SK-N-SH (cell line): ENCODE measurements around the gene MICAL2. TPM values are rescaled to one million over a fixed set of nuclear protein-coding genes. Genes with fewer than 3 reads are reported as not detected.

ENCODE experiments used
- CTCF ChIA-PET: fragments of 300-600, 350-600 bp; formaldehyde crosslinking; extraction: SDS; loops from one replicate; lab custom pipeline; 2021; lab: Yijun Ruan, JAX
- POLR2A ChIA-PET: fragments of 350-600 bp; sonication (Branson Sonifier 250); formaldehyde crosslinking; extraction: SDS; loops from one replicate; lab custom pipeline; 2020; ENCODE audit warnings: antibody characterized with exemption, inconsistent platforms; lab: Yijun Ruan, JAX
- DNase-seq: peaks from one replicate; pipeline ENCODE4 v3.0.0; 2012
- H2AFZ ChIP-seq: fragments of 200-600 bp; sonication (generic); 2 replicates; pipeline ENCODE4 v1.8.1; 2016; ENCODE audit warnings: antibody characterized with exemption, mild to moderate bottlenecking, low read depth
- H3F3A ChIP-seq: fragments of 200-600 bp; sonication (generic); replicated peaks from 2 replicates; pipeline ENCODE3; 2016; ENCODE audit warnings: antibody characterized with exemption, mild to moderate bottlenecking; ENCODE audit not compliant: insufficient read depth
- H3K27ac ChIP-seq, 2 experiments: fragments of 200-500 bp in 1 of 2; fragments of 200-600 bp in 1 of 2; sonication (Bioruptor generic) in 1 of 2; sonication (generic), shearing (Covaris generic) in 1 of 2; 2 replicates each; pipeline versions ENCODE4 v1.5.1 to v1.6.1; 2014 to 2016; ENCODE audit warnings: low read depth in 2 of 2, inconsistent platforms in 1 of 2, low read length in 1 of 2, mild to moderate bottlenecking in 1 of 2, mixed read lengths in 1 of 2
- H3K27me3 ChIP-seq: fragments of 200-600 bp; sonication (generic), shearing (Covaris generic); 2 replicates; pipeline ENCODE4 v1.6.1; 2016; ENCODE audit warnings: mixed run types; ENCODE audit not compliant: insufficient read depth
- H3K36me3 ChIP-seq, 2 experiments: fragments of 200-500 bp in 1 of 2; fragments of 200-600 bp in 1 of 2; sonication (Bioruptor generic) in 1 of 2; sonication (generic) in 1 of 2; replicated peaks in 1 of 2; 2 replicates each; pipeline versions ENCODE3 to v1.5.1; 2014 to 2016; ENCODE audit warnings: low read length in 1 of 2, mild to moderate bottlenecking in 1 of 2; ENCODE audit not compliant: insufficient read depth in 2 of 2, control insufficient read depth in 1 of 2
- H3K4me1 ChIP-seq, 2 experiments: fragments of 200-500 bp in 1 of 2; fragments of 200-600 bp in 1 of 2; sonication (Bioruptor generic) in 1 of 2; sonication (generic), shearing (Covaris generic) in 1 of 2; 2 replicates each; pipeline versions ENCODE4 v1.5.1 to v1.6.1; 2014 to 2016; ENCODE audit warnings: low read depth in 1 of 2, low read length in 1 of 2, mixed run types in 1 of 2; ENCODE audit not compliant: insufficient read depth in 2 of 2, control insufficient read depth in 1 of 2
- H3K4me2 ChIP-seq: fragments of 200-600 bp; sonication (generic), shearing (Covaris generic); 2 replicates; pipeline ENCODE4 v1.6.1; 2017; ENCODE audit warnings: mixed run types
- H3K4me3 ChIP-seq, 2 experiments: fragments of 200-500 bp in 1 of 2; fragments of 200-600 bp in 1 of 2; sonication (Bioruptor generic) in 1 of 2; sonication (generic), shearing (Covaris generic) in 1 of 2; 2 replicates each; pipeline versions ENCODE4 v1.5.1 to v1.8.1; 2014 to 2016; ENCODE audit warnings: low read depth in 2 of 2, inconsistent platforms in 1 of 2, low read length in 1 of 2, mild to moderate bottlenecking in 1 of 2, mixed read lengths in 1 of 2, moderate library complexity in 1 of 2
- H3K79me2 ChIP-seq: fragments of 200-600 bp; sonication (generic); 2 replicates; pipeline ENCODE4 v1.8.1; 2017; ENCODE audit warnings: mild to moderate bottlenecking; ENCODE audit not compliant: insufficient read depth
- H3K9ac ChIP-seq: fragments of 200-600 bp; sonication (generic); 2 replicates; pipeline ENCODE4 v1.6.1; 2017; ENCODE audit warnings: mixed run types
- H3K9me2 ChIP-seq: fragments of 200-600 bp; sonication (generic); 2 replicates; pipeline ENCODE4 v1.6.1; 2017; ENCODE audit warnings: mixed run types
- H3K9me3 ChIP-seq: fragments of 200-600 bp; sonication (generic); 2 replicates; pipeline ENCODE4 v1.6.1; 2017; ENCODE audit warnings: mixed run types, mild to moderate bottlenecking, moderate library complexity
- H4K20me1 ChIP-seq: fragments of 200-600 bp; sonication (generic); 2 replicates; pipeline ENCODE4 v1.6.1; 2017; ENCODE audit warnings: mild to moderate bottlenecking, mixed run types; ENCODE audit not compliant: insufficient read depth
- CHD2 ChIP-seq: fragments of 150-350 bp; IDR thresholded peaks from 2 replicates; pipeline ENCODE4 v1.6.1; 2018; ENCODE audit warnings: low read length; ENCODE audit not compliant: partially characterized antibody
- EP300 ChIP-seq, 2 experiments: IDR thresholded peaks; 2 replicates each; pipeline versions ENCODE4 v1.4.0 to v1.6.1; 2012; ENCODE audit warnings: borderline replicate concordance in 1 of 2, low read depth in 1 of 2, low read length in 1 of 2
- FOSL2 ChIP-seq: IDR thresholded peaks from 2 replicates; pipeline ENCODE4 v1.4.0; 2012; ENCODE audit warnings: low read depth, mild to moderate bottlenecking, moderate library complexity, borderline replicate concordance
- FOXJ3 ChIP-seq: sonication (generic); formaldehyde crosslinking; IDR thresholded peaks from 2 replicates; pipeline ENCODE4 v1.5.1; 2020; ENCODE audit warnings: mild to moderate bottlenecking, missing genetic modification reagents
- FOXM1 ChIP-seq: IDR thresholded peaks from 2 replicates; pipeline ENCODE4 v1.4.0; 2012; ENCODE audit warnings: low read depth, mild to moderate bottlenecking
- GABPA ChIP-seq: IDR thresholded peaks from 2 replicates; pipeline ENCODE4 v1.4.0; 2012; ENCODE audit warnings: low read depth, mild to moderate bottlenecking
- MEF2A ChIP-seq: IDR thresholded peaks from 2 replicates; pipeline ENCODE4 v1.4.0; 2012; ENCODE audit warnings: low read depth, borderline replicate concordance
- NFIC ChIP-seq: IDR thresholded peaks from 2 replicates; pipeline ENCODE4 v1.4.0; 2012; ENCODE audit warnings: borderline replicate concordance
- POLR2AphosphoS5 ChIP-seq: IDR thresholded peaks from 2 replicates; pipeline ENCODE4 v1.6.1; 2012; ENCODE audit warnings: low read depth, low read length
- RAD21 ChIP-seq: IDR thresholded peaks from 2 replicates; pipeline ENCODE4 v1.6.1; 2012; ENCODE audit warnings: mild to moderate bottlenecking, low read length
- RFX5 ChIP-seq: IDR thresholded peaks from 2 replicates; pipeline ENCODE4 v1.6.1; 2012; ENCODE audit warnings: mild to moderate bottlenecking, improper control_type of control experiment, low read length
- SIN3A ChIP-seq: IDR thresholded peaks from 2 replicates; pipeline ENCODE4 v1.6.1; 2012; ENCODE audit warnings: low read depth, mild to moderate bottlenecking, low read length, moderate library complexity, borderline replicate concordance
- SMC3 ChIP-seq: IDR thresholded peaks from 2 replicates; pipeline ENCODE4 v1.6.1; 2012; ENCODE audit warnings: low read depth, low read length, improper control_type of control experiment
- TAF1 ChIP-seq: IDR thresholded peaks from 2 replicates; pipeline ENCODE4 v1.6.1; 2012; ENCODE audit warnings: low read depth, mild to moderate bottlenecking, low read length, moderate library complexity, borderline replicate concordance
- WGBS: methylation state at CpG from one replicate; pipeline ENCODE4 v1.1.6; 2017; ENCODE audit warnings: low lambda C conversion rate; 5-methylcytosine and 5-hydroxymethylcytosine counted together
- polyA plus RNA-seq, 3 experiments: library from polyadenylated mRNA; depleted of rRNA; stranded (reverse); fragments of >200 nt; gene quantifications; 2 replicates each; pipeline ENCODE4 v1.2.3, GENCODE V29; 2012
- TF ChIP-seq, protein P1 (sequence below): IDR thresholded peaks from 2 replicates; pipeline ENCODE4; 2012
- TF ChIP-seq, protein P2 (sequence below): fragments of 150-350 bp; IDR thresholded peaks from 2 replicates; pipeline ENCODE4 v1.6.1; 2016; ENCODE audit warnings: mild to moderate bottlenecking, low read depth, low read length
- TF ChIP-seq, protein P3 (sequence below): IDR thresholded peaks from 2 replicates; pipeline ENCODE4 v1.4.0; 2012; ENCODE audit warnings: low read depth, borderline replicate concordance
- TF ChIP-seq, protein P4 (sequence below): IDR thresholded peaks from 2 replicates; pipeline ENCODE4 v1.6.1; 2012; ENCODE audit warnings: mild to moderate bottlenecking, low read depth, low read length, moderate library complexity

Gene MICAL2
- polyA plus RNA-seq, 1 of the 3 experiments (the other 2 are of a cell fraction): 54.6 TPM

DNA sequence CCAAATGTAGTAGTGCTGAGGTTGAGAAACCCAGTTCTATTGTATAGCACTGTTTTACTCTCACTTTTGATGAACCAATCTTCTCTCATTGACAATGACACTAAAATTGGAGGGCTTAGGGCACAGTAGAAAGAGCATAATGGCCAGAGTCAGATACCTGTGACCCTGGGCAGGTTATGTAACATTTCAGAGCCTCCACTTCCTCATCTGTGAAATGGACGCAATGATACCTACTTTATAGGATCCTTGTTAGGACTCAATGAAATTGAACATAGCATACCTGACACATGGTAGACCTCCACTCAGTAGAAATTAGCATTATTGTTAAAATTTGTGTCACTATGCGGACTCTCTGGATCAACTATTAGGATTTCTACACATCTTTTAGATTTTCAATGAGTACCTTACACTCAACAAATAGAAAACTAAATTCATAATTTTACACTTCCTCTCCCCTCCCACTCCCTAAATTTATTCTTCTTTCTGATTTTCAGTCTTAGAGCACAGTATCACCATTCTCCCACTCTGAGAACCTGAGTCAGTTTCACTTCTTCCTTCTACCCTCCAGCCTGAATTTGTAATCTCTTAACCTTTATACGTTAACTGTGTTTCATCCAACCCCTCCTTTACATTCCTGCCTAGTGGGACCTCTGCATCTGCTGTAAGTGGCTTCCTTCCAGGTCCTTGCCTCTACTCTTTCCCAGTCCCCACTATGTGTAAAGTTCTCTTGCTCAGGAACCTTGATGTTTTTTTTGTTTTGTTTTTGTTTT is 78.3 kb downstream of the MICAL2 start:
- peaks cover 17% of the 10 kb centered on the region for H3F3A ChIP-seq
- H3K9ac ChIP-seq: no peak overlapping the region
- peak overlapping the region in 1 of 2 experiments; percentile 22; a peak in 2 of 4 replicates for H3K27ac ChIP-seq
- H3K4me2 ChIP-seq: no peak overlapping the region
- no peaks in the 10 kb centered on the region for H3K9me3 ChIP-seq
- no peak overlapping the region for H2AFZ ChIP-seq
- peaks cover 0 to 47% of the 10 kb centered on the region in 2 experiments for H3K36me3 ChIP-seq
- H3K9me2 ChIP-seq: no peaks in the 10 kb centered on the region
- ChIA-PET POLR2A (no interaction called here), CTCF (interaction anchor here (0.9 to 2.3 kb wide), 3 partner anchors 11 to 32 kb away, joined by 3 to 6 read pairs (median 3); no protein-coding TSS in a partner anchor)
- H3K79me2 ChIP-seq: peaks cover 97% of the 10 kb centered on the region
- DNase-seq: no peak
- 96% methylated on average over 3 of the region's 3 CpGs for WGBS
- no peak for TF ChIP-seq SIN3A
- TF ChIP-seq, protein P1, sequence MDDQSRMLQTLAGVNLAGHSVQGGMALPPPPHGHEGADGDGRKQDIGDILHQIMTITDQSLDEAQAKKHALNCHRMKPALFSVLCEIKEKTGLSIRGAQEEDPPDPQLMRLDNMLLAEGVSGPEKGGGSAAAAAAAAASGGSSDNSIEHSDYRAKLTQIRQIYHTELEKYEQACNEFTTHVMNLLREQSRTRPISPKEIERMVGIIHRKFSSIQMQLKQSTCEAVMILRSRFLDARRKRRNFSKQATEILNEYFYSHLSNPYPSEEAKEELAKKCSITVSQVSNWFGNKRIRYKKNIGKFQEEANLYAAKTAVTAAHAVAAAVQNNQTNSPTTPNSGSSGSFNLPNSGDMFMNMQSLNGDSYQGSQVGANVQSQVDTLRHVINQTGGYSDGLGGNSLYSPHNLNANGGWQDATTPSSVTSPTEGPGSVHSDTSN: no peak
- TF ChIP-seq RFX5: no peak
- no peak for TF ChIP-seq GABPA
- no peak for TF ChIP-seq CHD2
- no peak for TF ChIP-seq FOXJ3 (CRISPR knock-in tag)
- TF ChIP-seq, protein P2, sequence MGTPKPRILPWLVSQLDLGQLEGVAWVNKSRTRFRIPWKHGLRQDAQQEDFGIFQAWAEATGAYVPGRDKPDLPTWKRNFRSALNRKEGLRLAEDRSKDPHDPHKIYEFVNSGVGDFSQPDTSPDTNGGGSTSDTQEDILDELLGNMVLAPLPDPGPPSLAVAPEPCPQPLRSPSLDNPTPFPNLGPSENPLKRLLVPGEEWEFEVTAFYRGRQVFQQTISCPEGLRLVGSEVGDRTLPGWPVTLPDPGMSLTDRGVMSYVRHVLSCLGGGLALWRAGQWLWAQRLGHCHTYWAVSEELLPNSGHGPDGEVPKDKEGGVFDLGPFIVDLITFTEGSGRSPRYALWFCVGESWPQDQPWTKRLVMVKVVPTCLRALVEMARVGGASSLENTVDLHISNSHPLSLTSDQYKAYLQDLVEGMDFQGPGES: no peak
- TF ChIP-seq NFIC: no peak
- no peak for TF ChIP-seq POLR2AphosphoS5
- TF ChIP-seq SMC3: no peak
- TF ChIP-seq TAF1: no peak
- no peaks in the 10 kb centered on the region for H4K20me1 ChIP-seq
- H3K4me1 ChIP-seq: peaks cover 5 to 20% of the 10 kb centered on the region in 2 experiments
- H3K4me3 ChIP-seq: no peak overlapping the region
- H3K27me3 ChIP-seq: no peaks in the 10 kb centered on the region

DNA sequence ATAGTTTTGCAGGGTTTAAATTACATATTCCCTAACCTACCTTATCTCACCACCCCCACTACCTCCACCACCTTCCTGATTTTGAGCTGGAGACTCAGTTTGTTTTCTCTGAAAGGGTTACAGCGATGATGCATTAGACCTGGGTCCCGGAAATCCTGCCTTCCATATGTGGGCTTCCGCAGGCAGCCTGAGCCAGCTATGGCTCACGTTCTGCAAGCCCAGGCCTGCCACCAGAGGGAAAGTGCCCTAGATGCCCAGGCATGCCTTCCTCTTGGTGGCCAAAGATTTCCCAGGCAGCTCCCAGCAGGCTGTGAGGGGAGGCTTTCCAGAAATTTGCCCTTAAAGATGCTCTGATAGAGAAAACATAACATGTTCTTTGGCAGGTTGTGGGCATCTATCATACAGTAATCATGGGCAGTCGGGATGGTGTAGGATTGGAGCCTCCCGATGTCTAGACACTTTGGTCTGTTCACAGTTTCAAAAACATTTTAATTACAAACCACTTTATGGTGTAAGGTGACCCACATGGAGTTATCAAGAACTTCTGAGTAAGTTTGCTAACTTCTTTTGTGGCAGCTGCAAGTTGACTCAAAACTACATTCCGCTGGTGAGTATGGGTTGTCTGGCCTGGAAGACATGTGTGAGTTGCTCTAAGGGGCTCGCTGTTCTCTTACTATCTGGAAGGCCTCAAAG is 79.3 kb downstream of the MICAL2 start:
- WGBS: 95% methylated on average over 8 of the region's 8 CpGs
- Histone ChIP-seq H3K4me2 (no peak overlapping the region), H3K9me3 (no peaks in the 10 kb centered on the region), H3K9me2 (no peaks in the 10 kb centered on the region), H3K36me3 (peaks cover 0 to 51% of the 10 kb centered on the region in 2 experiments), H3K9ac (peak overlapping the region; percentile 1; the same call in 1 of the 2 replicates), H3K27ac (peak overlapping the region in 1 of 2 experiments; percentile 22; a peak in 2 of 4 replicates), H3K4me3 (no peak overlapping the region), H3K4me1 (peaks cover 5 to 11% of the 10 kb centered on the region in 2 experiments), H3F3A (peaks cover 15% of the 10 kb centered on the region), H2AFZ (no peak overlapping the region), H4K20me1 (no peaks in the 10 kb centered on the region), H3K79me2 (peaks cover 97% of the 10 kb centered on the region), H3K27me3 (no peaks in the 10 kb centered on the region)
- CTCF ChIA-PET: interaction anchor here (0.9 to 1.3 kb wide), 2 partner anchors 12 to 33 kb away, joined by 3 read pairs; no protein-coding TSS in a partner anchor
- POLR2A ChIA-PET: no interaction called here
- no peak for DNase-seq
- TF ChIP-seq RAD21 (no peak), FOXM1 (no peak), EP300 (IDR thresholded peaks at IDR 0.05; ENCODE audit: borderline replicate concordance in 1 of 2, low read depth in 1 of 2, low read length in 1 of 2) (no peak), GABPA (no peak), RFX5 (no peak), CHD2 (no peak), TAF1 (no peak), FOSL2 (no peak), NFIC (no peak), MEF2A (no peak)
- TF ChIP-seq, protein P3, sequence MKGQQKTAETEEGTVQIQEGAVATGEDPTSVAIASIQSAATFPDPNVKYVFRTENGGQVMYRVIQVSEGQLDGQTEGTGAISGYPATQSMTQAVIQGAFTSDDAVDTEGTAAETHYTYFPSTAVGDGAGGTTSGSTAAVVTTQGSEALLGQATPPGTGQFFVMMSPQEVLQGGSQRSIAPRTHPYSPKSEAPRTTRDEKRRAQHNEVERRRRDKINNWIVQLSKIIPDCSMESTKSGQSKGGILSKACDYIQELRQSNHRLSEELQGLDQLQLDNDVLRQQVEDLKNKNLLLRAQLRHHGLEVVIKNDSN: no peak
- TF ChIP-seq, protein P4, sequence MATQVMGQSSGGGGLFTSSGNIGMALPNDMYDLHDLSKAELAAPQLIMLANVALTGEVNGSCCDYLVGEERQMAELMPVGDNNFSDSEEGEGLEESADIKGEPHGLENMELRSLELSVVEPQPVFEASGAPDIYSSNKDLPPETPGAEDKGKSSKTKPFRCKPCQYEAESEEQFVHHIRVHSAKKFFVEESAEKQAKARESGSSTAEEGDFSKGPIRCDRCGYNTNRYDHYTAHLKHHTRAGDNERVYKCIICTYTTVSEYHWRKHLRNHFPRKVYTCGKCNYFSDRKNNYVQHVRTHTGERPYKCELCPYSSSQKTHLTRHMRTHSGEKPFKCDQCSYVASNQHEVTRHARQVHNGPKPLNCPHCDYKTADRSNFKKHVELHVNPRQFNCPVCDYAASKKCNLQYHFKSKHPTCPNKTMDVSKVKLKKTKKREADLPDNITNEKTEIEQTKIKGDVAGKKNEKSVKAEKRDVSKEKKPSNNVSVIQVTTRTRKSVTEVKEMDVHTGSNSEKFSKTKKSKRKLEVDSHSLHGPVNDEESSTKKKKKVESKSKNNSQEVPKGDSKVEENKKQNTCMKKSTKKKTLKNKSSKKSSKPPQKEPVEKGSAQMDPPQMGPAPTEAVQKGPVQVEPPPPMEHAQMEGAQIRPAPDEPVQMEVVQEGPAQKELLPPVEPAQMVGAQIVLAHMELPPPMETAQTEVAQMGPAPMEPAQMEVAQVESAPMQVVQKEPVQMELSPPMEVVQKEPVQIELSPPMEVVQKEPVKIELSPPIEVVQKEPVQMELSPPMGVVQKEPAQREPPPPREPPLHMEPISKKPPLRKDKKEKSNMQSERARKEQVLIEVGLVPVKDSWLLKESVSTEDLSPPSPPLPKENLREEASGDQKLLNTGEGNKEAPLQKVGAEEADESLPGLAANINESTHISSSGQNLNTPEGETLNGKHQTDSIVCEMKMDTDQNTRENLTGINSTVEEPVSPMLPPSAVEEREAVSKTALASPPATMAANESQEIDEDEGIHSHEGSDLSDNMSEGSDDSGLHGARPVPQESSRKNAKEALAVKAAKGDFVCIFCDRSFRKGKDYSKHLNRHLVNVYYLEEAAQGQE: no peak
